GM18520 (cell line): ENCODE measurements around the gene HAPSTR1.
A peak's percentile ranks its signal among the peaks of the same experiment; 100 is the strongest.
"Not testable (repeated sequence)": the region's sequence is repeated elsewhere in the genome, so short reads cannot be mapped to it uniquely, and the experiment has no call there.

Experiments used
- ATAC-seq: cut with Tn5 transposase; IDR thresholded peaks from one replicate; pipeline ENCODE4 v1.9.1; 2021; ENCODE audit not compliant: unreplicated experiment

The HAPSTR1 gene

DNA sequence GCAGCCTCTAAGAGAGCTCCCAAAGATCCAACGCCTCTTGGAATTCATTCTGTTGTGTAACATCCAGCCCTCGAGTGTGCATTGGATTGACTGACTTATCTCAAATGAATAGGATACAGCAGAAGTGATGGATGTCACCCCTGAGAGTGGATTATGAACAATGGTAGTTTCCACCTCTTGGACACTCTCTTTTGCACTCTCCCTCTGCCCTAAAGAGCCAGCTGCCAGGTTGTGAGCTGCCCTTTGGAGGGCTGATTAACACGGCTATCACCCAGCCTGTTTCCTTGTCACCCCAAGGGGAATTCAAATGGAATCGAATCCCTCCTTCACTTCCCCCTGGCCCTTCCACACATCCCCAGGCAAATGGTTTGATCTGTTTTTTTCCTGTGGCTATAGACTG is 21.2 kb upstream of the HAPSTR1 start:
- no peak for ATAC-seq

DNA sequence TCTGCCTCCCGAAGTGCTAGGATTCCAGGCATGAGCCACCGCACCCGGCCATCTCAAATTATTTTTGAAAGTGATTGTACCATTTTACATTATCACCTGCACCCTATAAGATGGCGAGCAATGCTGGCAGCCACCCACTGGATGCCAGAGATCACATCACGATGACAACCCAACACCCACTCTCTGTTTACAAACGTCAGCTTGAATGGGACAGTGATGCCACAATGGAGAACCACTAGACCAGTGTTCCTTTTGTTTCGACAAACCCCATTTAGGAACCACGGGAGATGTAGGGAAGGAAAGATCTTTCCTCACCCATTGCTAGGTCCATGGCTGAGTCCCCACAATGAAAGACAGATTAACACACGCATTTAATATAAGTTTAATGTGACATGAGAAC is 20.1 kb upstream of the HAPSTR1 start:
- ATAC-seq, result no peak

GRCh38 chr16:9072806-9073341 is 18.6 kb upstream of the HAPSTR1 start:
- peak; percentile 76 for ATAC-seq

- no peak for ATAC-seq
These were observed 16.0 kb upstream of the HAPSTR1 start for GRCh38 chr16:9075299-9076071.

GRCh38 chr16:9077091-9077809 is 14.2 kb upstream of the HAPSTR1 start:
- ATAC-seq, result no peak

GRCh38 chr16:9078467-9079429 is 12.7 kb upstream of the HAPSTR1 start:
- ATAC-seq, result not testable (repeated sequence)

- ATAC-seq, result no peak
These were observed 12.0 kb upstream of the HAPSTR1 start for GRCh38 chr16:9079430-9079812.

DNA sequence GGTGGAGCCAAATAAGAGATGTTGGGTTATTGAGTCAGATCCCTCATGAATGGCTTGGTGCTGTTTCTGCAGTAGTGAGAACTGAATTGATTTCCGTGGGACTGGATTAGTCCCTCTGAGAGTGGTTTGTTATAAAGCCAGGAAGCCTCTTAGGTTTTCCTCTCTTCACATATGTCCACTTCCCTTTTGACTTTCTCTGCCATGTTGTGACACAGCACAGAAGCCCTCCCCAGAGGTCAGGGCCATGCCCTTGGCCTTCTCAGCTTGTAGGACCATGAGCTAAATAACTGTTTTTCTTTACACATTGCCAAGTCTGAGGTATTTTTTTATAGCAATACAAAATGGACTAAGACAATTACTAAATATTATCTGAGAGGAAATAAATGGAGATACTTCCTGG is 10.3 kb upstream of the HAPSTR1 start:
- no peak for ATAC-seq

- ATAC-seq, result no peak
These were observed 9.6 kb upstream of the HAPSTR1 start for GRCh38 chr16:9081843-9082242.

DNA sequence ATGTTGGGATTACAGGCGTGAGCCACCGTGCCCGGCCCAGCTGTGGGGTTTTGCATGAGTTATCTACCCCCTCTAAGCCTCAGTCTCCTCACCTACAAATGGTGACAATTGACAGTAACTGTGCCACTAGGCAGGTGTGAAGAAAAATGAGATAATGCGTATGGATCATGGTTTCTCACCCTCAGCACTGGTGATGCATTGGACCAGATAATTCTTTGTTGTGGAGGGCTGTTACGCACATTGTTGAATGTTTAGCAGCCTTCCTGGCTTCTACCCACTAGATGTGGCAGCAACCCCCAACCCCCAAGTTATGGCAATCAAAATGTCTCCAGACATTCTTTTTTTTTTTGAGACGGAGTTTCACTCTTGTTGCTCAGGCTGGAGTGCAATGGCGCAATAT is 9.0 kb upstream of the HAPSTR1 start:
- ATAC-seq, result no peak

- ATAC-seq, result not testable (repeated sequence)
These were observed 3.7 kb upstream of the HAPSTR1 start for GRCh38 chr16:9087733-9088132.

- ATAC-seq, result no peak
These were observed 2.6 kb upstream of the HAPSTR1 start for GRCh38 chr16:9088848-9089247.

- no peak for ATAC-seq
These were observed 1.8 kb upstream of the HAPSTR1 start for GRCh38 chr16:9089660-9090059.

DNA sequence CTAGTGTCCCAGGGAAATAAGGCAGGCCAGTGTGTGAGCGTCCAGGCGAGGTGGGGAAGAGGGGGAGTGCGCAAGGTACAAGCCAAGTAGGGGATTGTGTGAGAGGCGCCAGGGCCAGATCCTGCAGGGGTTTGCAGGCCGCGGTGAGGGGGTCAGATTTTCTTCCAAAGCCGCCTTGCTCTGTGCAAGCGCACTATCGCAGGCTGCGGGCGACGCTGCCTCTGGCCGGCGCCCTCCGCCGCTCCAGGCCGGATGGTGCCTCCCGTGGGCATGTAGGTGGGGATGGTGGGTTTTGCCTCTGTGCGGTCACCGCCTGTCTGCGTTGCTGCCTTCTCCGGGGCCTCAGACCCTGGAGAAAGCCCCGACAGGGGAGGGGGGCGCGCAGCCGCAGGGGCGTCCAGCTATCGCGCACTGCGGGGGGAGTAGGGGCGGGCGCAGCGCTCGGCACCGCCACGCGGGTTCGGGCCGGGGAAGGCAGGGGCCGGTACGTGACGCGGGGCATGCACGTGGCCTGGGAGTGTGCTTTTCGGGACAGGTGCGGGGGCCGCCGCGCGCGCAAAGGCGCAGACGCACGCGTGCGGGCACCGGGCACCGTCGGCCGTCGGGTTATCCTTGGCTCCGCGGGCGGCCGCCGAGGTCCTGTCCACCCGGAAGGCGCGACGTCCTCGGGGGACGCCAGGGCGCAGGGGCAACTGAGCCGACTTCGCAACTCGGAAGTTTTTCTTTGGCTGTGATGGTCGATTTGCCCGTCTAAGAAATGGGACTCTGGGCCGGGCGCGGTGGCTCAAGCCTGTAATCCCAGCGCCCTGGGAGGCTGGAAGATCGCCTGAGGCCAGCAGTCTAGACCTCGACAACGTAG is 1.1 kb upstream of the HAPSTR1 start:
- no peak for ATAC-seq

DNA sequence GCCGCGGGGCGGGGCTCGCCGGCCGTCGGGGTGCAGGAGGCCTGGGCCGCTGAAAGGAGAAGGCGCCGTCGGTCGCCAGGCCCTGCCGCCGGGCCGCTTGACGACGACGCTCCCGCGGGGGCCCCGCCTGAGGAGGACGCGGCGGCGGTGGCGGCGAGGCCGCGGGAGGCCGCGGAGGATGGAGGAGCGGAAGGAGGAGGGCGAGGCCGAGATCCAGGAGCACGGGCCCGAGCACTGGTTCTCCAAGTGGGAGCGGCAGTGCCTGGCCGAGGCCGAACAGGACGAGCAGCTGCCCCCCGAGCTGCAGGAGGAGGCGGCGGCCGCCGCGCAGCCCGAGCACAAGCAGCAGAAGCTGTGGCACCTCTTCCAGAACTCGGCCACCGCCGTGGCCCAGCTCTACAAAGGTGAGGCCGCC is 430 bp downstream of the HAPSTR1 start:
- peak; percentile 8 for ATAC-seq

- ATAC-seq, result peak; percentile 7
These were observed 986 bp downstream of the HAPSTR1 start for GRCh38 chr16:9092282-9092977.

GRCh38 chr16:9092978-9093344 is 1.5 kb downstream of the HAPSTR1 start:
- no peak for ATAC-seq

DNA sequence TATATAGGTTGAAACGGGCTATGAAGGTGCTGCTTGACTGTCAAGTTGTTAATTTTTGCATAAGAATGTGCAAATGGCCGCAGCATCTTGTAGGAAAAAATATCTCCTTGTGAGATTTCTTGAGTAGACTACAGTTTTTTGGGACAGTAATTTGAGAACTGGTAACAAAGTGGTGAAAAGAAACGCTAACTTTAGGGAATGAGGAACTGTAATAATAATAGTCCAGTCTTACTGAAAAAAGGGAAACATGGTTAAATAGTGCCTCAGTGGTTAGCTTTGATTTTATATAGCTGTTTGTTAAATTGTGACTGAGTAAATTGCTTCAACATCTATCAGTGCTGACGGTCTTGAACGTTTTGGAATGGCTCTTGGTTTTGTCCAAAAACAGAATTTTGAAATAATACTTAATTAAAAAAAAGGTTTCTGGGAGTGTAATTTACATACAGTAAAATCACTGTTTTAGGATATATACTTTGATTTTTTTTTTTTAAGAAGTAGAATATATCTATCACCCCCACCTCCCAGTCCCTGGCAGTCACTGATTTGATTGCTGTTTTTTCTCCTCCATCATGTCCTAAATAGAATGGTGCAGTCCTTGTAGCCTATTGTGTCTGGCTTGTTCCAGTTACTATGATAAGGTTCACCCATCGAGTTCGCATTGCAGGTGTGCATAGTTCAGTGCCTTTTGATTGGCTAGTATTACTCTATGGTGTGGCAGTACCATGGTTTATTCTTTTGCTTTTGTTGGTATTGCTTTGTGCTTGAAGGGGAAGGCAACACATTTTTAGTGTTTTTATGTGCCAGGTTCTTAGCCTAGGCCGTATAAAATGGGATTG is 2.8 kb downstream of the HAPSTR1 start:
- no peak for ATAC-seq

- ATAC-seq, result no peak
These were observed 3.7 kb downstream of the HAPSTR1 start for GRCh38 chr16:9095171-9095570.
